Measurements from ENCODE around the gene SYNPO2L. TPM values are rescaled to one million over a fixed set of nuclear protein-coding genes. Genes with fewer than 3 reads are reported as not detected.
"Not testable (repeated sequence)": the region's sequence is repeated elsewhere in the genome, so short reads cannot be mapped to it uniquely, and the experiment has no call there.

SYNPO2L gene
- 0.27 TPM in 1 of 2 replicates, not detected in the other for total RNA-seq (ENCODE audit: low replicate concordance)
- long read RNA-seq: 0 reads

GRCh38 chr10:73655990-73656298 lies at the start of gene SYNPO2L:
Gene SYNPO2L (minus strand): TSS chr10:73656029. CDS start chr10:73655922, 107 bp downstream.
- Mint-ChIP-seq H3K27ac (peak within 1 kb of the TSS; percentile 85), H3K4me3 (no peak within 1 kb of the TSS), H3K4me1 (ENCODE audit: unreplicated experiment) (peaks cover 5% of the 10 kb centered on the region), H3K9me3 (no peaks in the 10 kb centered on the region), H3K27me3 (no peaks in the 10 kb centered on the region), H3K36me3 (no peaks in the 10 kb centered on the region)
- DNase-seq (ENCODE audit: extremely low spot score, unreplicated experiment): no peak
- TF ChIP-seq CTCF (conservative IDR thresholded peaks at IDR 0.05): no peak

- not testable (repeated sequence) for DNase-seq (ENCODE audit: extremely low spot score, unreplicated experiment); H3K4me1 Mint-ChIP-seq (ENCODE audit: unreplicated experiment); H3K27ac Mint-ChIP-seq; H3K36me3 Mint-ChIP-seq; H3K27me3 Mint-ChIP-seq; H3K4me3 Mint-ChIP-seq; H3K9me3 Mint-ChIP-seq
Measured at GRCh38 chr10:73703924-73704323, 48.1 kb upstream of the SYNPO2L start.

GRCh38 chr10:73698819-73699218 lies 43.0 kb upstream of the SYNPO2L start:
- H3K27me3 Mint-ChIP-seq; H3K9me3 Mint-ChIP-seq; H3K4me1 Mint-ChIP-seq (ENCODE audit: unreplicated experiment); DNase-seq (ENCODE audit: extremely low spot score, unreplicated experiment); H3K36me3 Mint-ChIP-seq; H3K27ac Mint-ChIP-seq; H3K4me3 Mint-ChIP-seq: not testable (repeated sequence)

- not testable (repeated sequence) for H3K27ac Mint-ChIP-seq; H3K9me3 Mint-ChIP-seq; H3K4me1 Mint-ChIP-seq (ENCODE audit: unreplicated experiment); H3K4me3 Mint-ChIP-seq; DNase-seq (ENCODE audit: extremely low spot score, unreplicated experiment); H3K27me3 Mint-ChIP-seq; H3K36me3 Mint-ChIP-seq
Measured at GRCh38 chr10:73697675-73698159, 41.9 kb upstream of the SYNPO2L start, which contains the start of gene AGAP5. Gene AGAP5 (minus strand): TSS chr10:73698109. CDS start chr10:73697755, 354 bp downstream.

GRCh38 chr10:73695302-73695701 lies 39.5 kb upstream of the SYNPO2L start:
- DNase-seq (ENCODE audit: extremely low spot score, unreplicated experiment); H3K4me1 Mint-ChIP-seq (ENCODE audit: unreplicated experiment); H3K27me3 Mint-ChIP-seq; H3K9me3 Mint-ChIP-seq; H3K27ac Mint-ChIP-seq; H3K4me3 Mint-ChIP-seq; H3K36me3 Mint-ChIP-seq: not testable (repeated sequence)

GRCh38 chr10:73690755-73691154 lies 34.9 kb upstream of the SYNPO2L start:
- not testable (repeated sequence) for H3K27ac Mint-ChIP-seq; H3K27me3 Mint-ChIP-seq; H3K36me3 Mint-ChIP-seq; H3K4me1 Mint-ChIP-seq (ENCODE audit: unreplicated experiment); DNase-seq (ENCODE audit: extremely low spot score, unreplicated experiment); H3K4me3 Mint-ChIP-seq; H3K9me3 Mint-ChIP-seq

GRCh38 chr10:73689596-73689995 lies 33.8 kb upstream of the SYNPO2L start:
- not testable (repeated sequence) for H3K27me3 Mint-ChIP-seq; H3K4me1 Mint-ChIP-seq (ENCODE audit: unreplicated experiment); H3K9me3 Mint-ChIP-seq; H3K27ac Mint-ChIP-seq; DNase-seq (ENCODE audit: extremely low spot score, unreplicated experiment); H3K4me3 Mint-ChIP-seq; H3K36me3 Mint-ChIP-seq

- DNase-seq (ENCODE audit: extremely low spot score, unreplicated experiment); H3K9me3 Mint-ChIP-seq; H3K4me1 Mint-ChIP-seq (ENCODE audit: unreplicated experiment); H3K27me3 Mint-ChIP-seq; H3K36me3 Mint-ChIP-seq; H3K4me3 Mint-ChIP-seq; H3K27ac Mint-ChIP-seq: not testable (repeated sequence)
Measured at GRCh38 chr10:73687641-73688040, 31.8 kb upstream of the SYNPO2L start.

GRCh38 chr10:73674546-73674945 lies 18.7 kb upstream of the SYNPO2L start:
- not testable (repeated sequence) for H3K4me3 Mint-ChIP-seq; H3K27ac Mint-ChIP-seq; DNase-seq (ENCODE audit: extremely low spot score, unreplicated experiment); H3K4me1 Mint-ChIP-seq (ENCODE audit: unreplicated experiment); H3K27me3 Mint-ChIP-seq; H3K9me3 Mint-ChIP-seq; H3K36me3 Mint-ChIP-seq

- not testable (repeated sequence) for H3K36me3 Mint-ChIP-seq; H3K27me3 Mint-ChIP-seq; H3K4me1 Mint-ChIP-seq (ENCODE audit: unreplicated experiment); H3K9me3 Mint-ChIP-seq; H3K27ac Mint-ChIP-seq; DNase-seq (ENCODE audit: extremely low spot score, unreplicated experiment); H3K4me3 Mint-ChIP-seq
Measured at GRCh38 chr10:73668378-73668777, 12.5 kb upstream of the SYNPO2L start.

- not testable (repeated sequence) for H3K27me3 Mint-ChIP-seq; H3K36me3 Mint-ChIP-seq; H3K9me3 Mint-ChIP-seq; DNase-seq (ENCODE audit: extremely low spot score, unreplicated experiment); H3K4me1 Mint-ChIP-seq (ENCODE audit: unreplicated experiment); H3K27ac Mint-ChIP-seq; H3K4me3 Mint-ChIP-seq
Measured at GRCh38 chr10:73666153-73666809, 10.5 kb upstream of the SYNPO2L start.

- not testable (repeated sequence) for H3K27me3 Mint-ChIP-seq; H3K9me3 Mint-ChIP-seq; H3K36me3 Mint-ChIP-seq; H3K27ac Mint-ChIP-seq; H3K4me3 Mint-ChIP-seq; DNase-seq (ENCODE audit: extremely low spot score, unreplicated experiment); H3K4me1 Mint-ChIP-seq (ENCODE audit: unreplicated experiment)
Measured at GRCh38 chr10:73665581-73665980, 9.8 kb upstream of the SYNPO2L start.

GRCh38 chr10:73664156-73665040 lies 8.6 kb upstream of the SYNPO2L start:
- not testable (repeated sequence) for H3K4me3 Mint-ChIP-seq; H3K36me3 Mint-ChIP-seq; H3K27ac Mint-ChIP-seq; H3K4me1 Mint-ChIP-seq (ENCODE audit: unreplicated experiment); H3K27me3 Mint-ChIP-seq; DNase-seq (ENCODE audit: extremely low spot score, unreplicated experiment); H3K9me3 Mint-ChIP-seq
